Measurements from ENCODE around the gene ANTXR1. TPM values are rescaled to one million over a fixed set of nuclear protein-coding genes. Genes with fewer than 3 reads are reported as not detected.

The ANTXR1 gene
- total and polyA plus RNA-seq, 2 of the 8 experiments (the other 6 are each of a cell fraction or from before 2014, with no cell fraction given), result 15.8 to 44.3 TPM

DNA sequence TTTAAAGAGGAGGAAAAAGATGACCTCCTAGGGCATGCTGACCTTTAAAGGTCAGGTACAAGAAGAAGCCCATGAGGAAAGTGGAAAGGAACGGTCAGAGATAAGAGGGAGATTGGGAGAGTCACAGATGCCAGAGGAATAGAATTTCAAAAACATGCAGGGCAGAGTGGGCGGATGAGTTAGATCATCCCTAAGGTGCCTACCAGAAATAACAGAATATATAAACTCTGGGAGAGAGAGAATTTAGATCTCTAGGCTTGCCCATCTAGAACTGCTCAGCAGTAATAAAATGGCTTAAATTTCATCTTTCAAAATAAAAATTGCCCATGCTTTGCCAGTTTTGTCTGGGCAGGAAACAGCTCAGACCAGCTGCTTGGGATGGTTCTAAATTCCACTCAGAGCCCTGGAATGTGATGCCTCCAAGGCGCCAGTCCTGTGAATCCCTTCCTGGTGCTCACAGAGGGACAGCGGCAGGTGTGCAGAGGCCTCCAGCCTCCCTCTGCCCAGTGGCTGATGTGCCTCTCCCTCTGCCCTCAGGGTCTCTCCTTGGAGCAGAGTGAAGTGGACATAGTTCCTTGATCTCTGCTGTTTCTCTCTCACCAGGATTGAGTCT, 130.9 kb downstream of the ANTXR1 start:
- Histone ChIP-seq H3K27me3 (replicated peaks in 1 of 4; ENCODE audit: control insufficient read depth in 3 of 4, extremely low read depth in 1 of 4, insufficient read depth in 3 of 4, low read length in 3 of 4) (no peaks in the 10 kb centered on the region), H2BK5ac (ENCODE audit: low read depth, low read length) (no peak overlapping the region; the same call in 1 of the 2 replicates), H3K9ac (replicated peaks in 1 of 4; ENCODE audit: extremely low read depth in 1 of 4, low read depth in 3 of 4, low read length in 3 of 4) (no peak overlapping the region), H3K4ac (replicated peaks; ENCODE audit: insufficient read length, low read depth, low read length) (no peak overlapping the region), H3K18ac (ENCODE audit: extremely low read depth, low read length) (no peak overlapping the region), H3K79me2 (ENCODE audit: control insufficient read depth in 1 of 2, insufficient read depth in 2 of 2, low read length in 2 of 2) (no peaks in the 10 kb centered on the region), H2AK5ac (ENCODE audit: low read depth, low read length) (no peak overlapping the region), H2BK12ac (ENCODE audit: low read depth, low read length) (no peak overlapping the region), H3K14ac (ENCODE audit: insufficient read length) (no peak overlapping the region), H3K79me1 (ENCODE audit: low read depth, low read length) (no peaks in the 10 kb centered on the region), H3K4me2 (ENCODE audit: insufficient read depth in 1 of 2, low read depth in 2 of 2, low read length in 2 of 2) (no peak overlapping the region), H4K5ac (ENCODE audit: insufficient read length, low read depth, low read length) (no peak overlapping the region), H3K4me1 (replicated peaks in 1 of 4; ENCODE audit: control insufficient read depth in 3 of 4, insufficient read depth in 4 of 4, low read length in 3 of 4) (peaks cover 0 to 6% (median 1%) of the 10 kb centered on the region in 4 experiments; a peak in 1 of 7 replicates), H2BK15ac (ENCODE audit: low read length) (no peak overlapping the region), H4K8ac (ENCODE audit: extremely low read depth, insufficient read depth, low read length) (no peak overlapping the region), H2BK120ac (replicated peaks; ENCODE audit: low read depth, low read length) (no peak overlapping the region), H3K23me2 (ENCODE audit: low read depth, low read length) (no peaks in the 10 kb centered on the region), H3K4me3 (ENCODE audit: extremely low read depth in 1 of 4, insufficient read depth in 2 of 4, low read depth in 3 of 4, low read length in 4 of 4) (no peak overlapping the region), H3K9me3 (ENCODE audit: insufficient read depth in 2 of 2, low read depth in 1 of 2, low read length in 1 of 2) (no peaks in the 10 kb centered on the region), H2BK20ac (ENCODE audit: low read length) (no peak overlapping the region), H3K36me3 (ENCODE audit: control insufficient read depth in 2 of 4, insufficient read depth in 4 of 4, low read length in 3 of 4) (no peaks in the 10 kb centered on the region), H4K91ac (replicated peaks; ENCODE audit: insufficient read length, low read length) (no peak overlapping the region), H3K56ac (replicated peaks; ENCODE audit: insufficient read length, low read depth, low read length) (no peak overlapping the region), H3K27ac (ENCODE audit: low read depth, low read length) (no peak overlapping the region), H4K20me1 (replicated peaks in 1 of 2; ENCODE audit: control insufficient read depth in 1 of 2, insufficient read depth in 2 of 2, low read length in 2 of 2) (peaks cover 0 to 2% of the 10 kb centered on the region in 2 experiments), H3K23ac (ENCODE audit: insufficient read length) (no peak overlapping the region), H2AFZ (ENCODE audit: low read length) (no peak overlapping the region)
- TF ChIP-seq RNF2 (IDR thresholded peaks at IDR 0.05; ENCODE audit: borderline replicate concordance, low read depth, low read length, missing control alignments, poor library complexity, severe bottlenecking) (no peak), TEAD4 (IDR thresholded peaks at IDR 0.05; ENCODE audit: low read depth, low read length) (0 out of 2 replicates have a peak, but pooled peaks have one; percentile 18)
- no peak for FAIRE-seq
- DNase-seq (ENCODE audit: low read depth in 1 of 2, low spot score in 2 of 2), result no peak
- CTCF ChIA-PET (ENCODE audit: partially characterized antibody), result interaction anchor here (1.7 kb wide), 1 partner anchor 118 kb away, joined by 3 read pairs; no protein-coding TSS in a partner anchor
- 94% methylated on average over 4 of the region's 4 CpGs; no CpG with 5 or more reads in 1 of the 2 experiments for WGBS, 2 experiments (ENCODE audit: extremely low coverage in 1 of 2, insufficient coverage in 1 of 2, insufficient read length in 1 of 2, insufficient replicate concordance in 2 of 2, low coverage in 1 of 2, low lambda C conversion rate in 2 of 2, missing lambda C conversion rate in 1 of 2)
- POLR2A ChIA-PET (ENCODE audit: partially characterized antibody), result interaction anchor here (1.4 kb wide), 1 partner anchor 11 kb away, joined by 3 read pairs; no protein-coding TSS in a partner anchor

Data from H1 (cell line).